Gastrocnemius medialis (tissue), 4 donors: Measurements from ENCODE around the gene GRIN1. TPM values are rescaled to one million over a fixed set of nuclear protein-coding genes. Genes with fewer than 3 reads are reported as not detected.

Experiments used
- ATAC-seq, 2 donors: fragments of 150-250 bp; one replicate each; pipeline ENCODE4 v1.9.1; 2016
- DNase-seq, 2 donors: peaks; one replicate each; pipeline ENCODE4 v3.0.0-alpha.2; 2019
- H3K27ac ChIP-seq, 4 donors: fragments of 200-600 bp; sonication (generic); 1 replicate in 1 of 4; 2 replicates in 3 of 4; pipeline ENCODE4 v1.5.1; 2016 to 2018; ENCODE audit warnings: mild to moderate bottlenecking in 2 of 4, moderate library complexity in 1 of 4
- H3K27me3 ChIP-seq, 3 donors: fragments of 200-600 bp; sonication (generic) in 2 of 3; 1 replicate in 1 of 3; 2 replicates in 2 of 3; pipeline versions ENCODE4 v1.5.1 to v1.6.0; 2016 to 2019; ENCODE audit warnings: mild to moderate bottlenecking in 1 of 3, moderate library complexity in 1 of 3
- H3K36me3 ChIP-seq, 2 donors: fragments of 200-600 bp; sonication (generic) in 1 of 2; one replicate each; pipeline ENCODE4 v1.5.1; 2017 to 2018
- H3K4me1 ChIP-seq, 2 donors: fragments of 200-600 bp; sonication (generic) in 1 of 2; one replicate each; pipeline ENCODE4 v1.5.1; 2016 to 2017; ENCODE audit warnings: mild to moderate bottlenecking in 2 of 2
- H3K4me3 ChIP-seq, 4 donors: fragments of 200-600 bp; sonication (generic) in 3 of 4; 1 replicate in 1 of 4; 2 replicates in 3 of 4; pipeline ENCODE4 v1.5.1; 2016 to 2019; ENCODE audit warnings: mild to moderate bottlenecking in 2 of 4
- H3K9me3 ChIP-seq, 3 donors: fragments of 200-600 bp; sonication (generic) in 2 of 3; 1 replicate in 1 of 3; 2 replicates in 2 of 3; pipeline ENCODE4 v1.5.1; 2016 to 2019
- CTCF ChIP-seq, 5 experiments: fragments of 450-650 bp in 3 of 5; fragments of 200-600 bp in 2 of 5; sonication (generic) in 2 of 5; IDR thresholded peaks in 4 of 5; conservative IDR thresholded peaks in 1 of 5; 1 replicate in 4 of 5; 2 replicates in 1 of 5; pipeline ENCODE4 v1.5.1; 2016 to 2019; ENCODE audit warnings: antibody characterized with exemption in 5 of 5, mild to moderate bottlenecking in 3 of 5, moderate library complexity in 3 of 5
- POLR2A ChIP-seq, 2 donors: fragments of 450-650 bp; IDR thresholded peaks; one replicate each; pipeline ENCODE4 v1.6.1; 2017; ENCODE audit warnings: antibody characterized with exemption in 2 of 2, mild to moderate bottlenecking in 2 of 2, moderate library complexity in 2 of 2
- in situ Hi-C, 4 donors: fragments of 200-750 bp; cut with MboI; loops; one replicate each; pipeline versions ENCODE4 v1.15.0 to v1.8.0; 2017; ENCODE audit warnings: low sequenced_read_pairs in 4 of 4
- intact Hi-C: fragments of 100-400 bp; cut with DNase I; formaldehyde crosslinking; loops from one replicate; pipeline ENCODE4 v1.15.1; 2023; ENCODE audit warnings: low total_unique reads
- total RNA-seq, 4 donors: library from RNA; depleted of rRNA; stranded (reverse); fragments of >200 nt; gene quantifications; one replicate each; pipeline versions ENCODE4 v1.1.0 to v1.2.3, GENCODE V29; 2016

Gene GRIN1
- total RNA-seq, 4 donors from 2014 or later = not detected

- intact Hi-C loops (no loop called here), in situ Hi-C loops (no loop called here)
- ATAC-seq (no peak), DNase-seq (no peak)
- H3K27me3 ChIP-seq = peaks cover 60 to 73% (median 68%) of the 10 kb centered on the region in 3 donors
- H3K4me1 ChIP-seq = peaks cover 8 to 10% of the 10 kb centered on the region in 2 donors
- no peak overlapping the region for H3K27ac ChIP-seq
- no peaks in the 10 kb centered on the region for H3K9me3 ChIP-seq
- no peaks in the 10 kb centered on the region for H3K36me3 ChIP-seq
- no peak for TF ChIP-seq CTCF (IDR thresholded peaks at IDR 0.05 in 4 of 5, conservative IDR thresholded peaks at IDR 0.05 in 1 of 5)
- TF ChIP-seq POLR2A (IDR thresholded peaks at IDR 0.05) = no peak
- peak overlapping the region; percentile 17 to 50 (median 40) for H3K4me3 ChIP-seq
Measured at GRCh38 chr9:137168573-137168903, 29.6 kb downstream of the GRIN1 start.

GRCh38 chr9:137168904-137169856 lies 30.2 kb downstream of the GRIN1 start:
- no peaks in the 10 kb centered on the region for H3K36me3 ChIP-seq
- ATAC-seq (no peak), DNase-seq (no peak)
- peaks cover 8 to 10% of the 10 kb centered on the region in 2 donors for H3K4me1 ChIP-seq
- H3K27me3 ChIP-seq = peaks cover 53 to 66% (median 62%) of the 10 kb centered on the region in 3 donors
- in situ Hi-C loops = no loop called here
- no peaks in the 10 kb centered on the region for H3K9me3 ChIP-seq
- no peak overlapping the region for H3K27ac ChIP-seq
- TF ChIP-seq CTCF (IDR thresholded peaks at IDR 0.05 in 4 of 5, conservative IDR thresholded peaks at IDR 0.05 in 1 of 5) = no peak
- no peak for TF ChIP-seq POLR2A (IDR thresholded peaks at IDR 0.05)
- intact Hi-C loops = no loop called here
- peak overlapping the region; percentile 28 to 50 (median 40) for H3K4me3 ChIP-seq

- Histone ChIP-seq H3K27ac (no peak within 1 kb of the TSS), H3K4me1 (peaks cover 8 to 10% of the 10 kb centered on the region in 2 donors), H3K27me3 (peaks cover 46 to 59% (median 55%) of the 10 kb centered on the region in 3 donors), H3K9me3 (no peaks in the 10 kb centered on the region), H3K4me3 (peak within 1 kb of the TSS; percentile 28 to 50 (median 40)), H3K36me3 (no peaks in the 10 kb centered on the region)
- DNase-seq = no peak
- TF ChIP-seq POLR2A (IDR thresholded peaks at IDR 0.05) (no peak), CTCF (IDR thresholded peaks at IDR 0.05 in 4 of 5, conservative IDR thresholded peaks at IDR 0.05 in 1 of 5) (no peak)
- intact Hi-C loops (no loop called here), in situ Hi-C loops (no loop called here)
- ATAC-seq = no peak
Measured at GRCh38 chr9:137169896-137170358, 31.0 kb downstream of the GRIN1 start, which contains the start of gene LRRC26. LRRC26 (minus strand) TSS chr9:137170051; CDS start chr9:137169943, 108 bp downstream.

- DNase-seq = no peak
- Histone ChIP-seq H3K27me3 (peaks cover 39 to 52% (median 48%) of the 10 kb centered on the region in 3 donors), H3K4me1 (peaks cover 8 to 10% of the 10 kb centered on the region in 2 donors), H3K27ac (no peak overlapping the region), H3K4me3 (no peak overlapping the region), H3K9me3 (no peaks in the 10 kb centered on the region), H3K36me3 (no peaks in the 10 kb centered on the region)
- intact Hi-C loops = no loop called here
- in situ Hi-C loops = no loop called here
- TF ChIP-seq POLR2A (IDR thresholded peaks at IDR 0.05) (no peak), CTCF (IDR thresholded peaks at IDR 0.05 in 4 of 5, conservative IDR thresholded peaks at IDR 0.05 in 1 of 5) (no peak)
- no peak for ATAC-seq
Measured at GRCh38 chr9:137170486-137171148, 31.7 kb downstream of the GRIN1 start.
